MM.1S (cell line): ENCODE results near the gene C2.
"Not testable (repeated sequence)": the region's sequence is repeated elsewhere in the genome, so short reads cannot be mapped to it uniquely, and the experiment has no call there.

Source experiments
- DNase-seq: peaks from one replicate; pipeline ENCODE4 v3.0.0-alpha.2; 2015
- H2AFZ ChIP-seq: fragments of 300-600 bp; sonication (generic); 2 replicates; pipeline ENCODE4 v1.6.0; 2016; ENCODE audit warnings: antibody characterized with exemption, low read length
- H3F3A ChIP-seq: fragments of 300-600 bp; sonication (generic); 2 replicates; pipeline ENCODE4 v1.6.1; 2016; ENCODE audit warnings: mild to moderate bottlenecking, antibody characterized with exemption, low read length, moderate library complexity, mixed read lengths; ENCODE audit not compliant: insufficient read depth
- H3K27ac ChIP-seq: fragments of 300-600 bp; sonication (generic); 2 replicates; pipeline ENCODE4 v1.5.1; 2016; ENCODE audit warnings: mild to moderate bottlenecking, low read length
- H3K27me3 ChIP-seq: fragments of 300-600 bp; sonication (generic); replicated peaks from 2 replicates; pipeline ENCODE4 v1.6.0; 2016; ENCODE audit warnings: low read length; ENCODE audit not compliant: insufficient read depth
- H3K36me3 ChIP-seq: fragments of 300-600 bp; sonication (generic); replicated peaks from 2 replicates; pipeline ENCODE4 v1.6.1; 2016; ENCODE audit warnings: mild to moderate bottlenecking, low read length, mixed read lengths; ENCODE audit not compliant: insufficient read depth
- H3K4me1 ChIP-seq: fragments of 300-600 bp; sonication (generic); 2 replicates; pipeline ENCODE4 v1.6.1; 2016; ENCODE audit warnings: low read length, mixed read lengths
- H3K4me2 ChIP-seq: fragments of 300-600 bp; sonication (generic); 2 replicates; pipeline ENCODE4 v1.6.0; 2016; ENCODE audit warnings: low read depth, low read length
- H3K4me3 ChIP-seq: fragments of 300-600 bp; sonication (generic); 2 replicates; pipeline ENCODE4 v1.5.1; 2016; ENCODE audit warnings: low read length, mixed read lengths
- H3K79me2 ChIP-seq: fragments of 300-600 bp; sonication (generic); 2 replicates; pipeline ENCODE4 v1.6.1; 2016; ENCODE audit warnings: mixed run types, low read length, mixed read lengths
- H3K9ac ChIP-seq: fragments of 300-600 bp; sonication (generic); 2 replicates; pipeline ENCODE4 v1.6.1; 2016; ENCODE audit warnings: low read length, mixed read lengths
- H3K9me2 ChIP-seq: fragments of 300-600 bp; sonication (generic); replicated peaks from 2 replicates; pipeline ENCODE4 v1.6.1; 2016; ENCODE audit warnings: mild to moderate bottlenecking, low read length, mixed read lengths; ENCODE audit not compliant: insufficient read depth
- H3K9me3 ChIP-seq: fragments of 300-600 bp; sonication (generic); replicated peaks from 2 replicates; pipeline ENCODE4 v1.6.1; 2016; ENCODE audit warnings: mild to moderate bottlenecking, low read length, mixed read lengths; ENCODE audit not compliant: insufficient read depth
- H4K20me1 ChIP-seq: fragments of 300-600 bp; sonication (generic); 2 replicates; pipeline ENCODE4 v1.6.1; 2016; ENCODE audit warnings: mild to moderate bottlenecking, low read length, moderate library complexity, mixed read lengths; ENCODE audit not compliant: insufficient read depth
- CTCF ChIP-seq: fragments of 300-600 bp; sonication (generic); IDR thresholded peaks from 2 replicates; pipeline ENCODE4 v1.5.1; 2016; ENCODE audit warnings: antibody characterized with exemption, low read length, mixed read lengths
- EZH2 ChIP-seq: fragments of 300-600 bp; sonication (generic); optimal IDR thresholded peaks from 2 replicates; pipeline ENCODE3; 2017; ENCODE audit warnings: low read depth, mild to moderate bottlenecking, antibody characterized with exemption, low read length, mixed read lengths
- EZH2phosphoT487 ChIP-seq: fragments of 300-600 bp; sonication (generic); IDR thresholded peaks from 2 replicates; pipeline ENCODE4 v1.6.1; 2018; ENCODE audit warnings: antibody characterized with exemption, low read length

Gene C2

GRCh38 chr6:31979238-31979898, 51.9 kb downstream of the C2 start:
- Histone ChIP-seq H3K4me1 (no peaks in the 10 kb centered on the region), H3K9ac (no peak overlapping the region), H3K4me3 (no peak overlapping the region), H3K27ac (no peak overlapping the region), H3K36me3 (no peaks in the 10 kb centered on the region), H3K4me2 (no peak overlapping the region), H4K20me1 (no peaks in the 10 kb centered on the region), H2AFZ (no peak overlapping the region), H3K27me3 (no peaks in the 10 kb centered on the region), H3F3A (no peaks in the 10 kb centered on the region), H3K9me2 (no peaks in the 10 kb centered on the region), H3K79me2 (no peaks in the 10 kb centered on the region), H3K9me3 (no peaks in the 10 kb centered on the region)
- TF ChIP-seq EZH2phosphoT487 (no peak), EZH2 (no peak), CTCF (no peak)
- peak; percentile 4 for DNase-seq

- not testable (repeated sequence) for H3K4me1 ChIP-seq, H3K4me2 ChIP-seq, H3K9me3 ChIP-seq, H3K27ac ChIP-seq, H3K79me2 ChIP-seq, H3K36me3 ChIP-seq, H3K9me2 ChIP-seq, DNase-seq, H3F3A ChIP-seq, H2AFZ ChIP-seq, H4K20me1 ChIP-seq, H3K9ac ChIP-seq, H3K27me3 ChIP-seq, H3K4me3 ChIP-seq
Observed at GRCh38 chr6:31980195-31980876, 52.8 kb downstream of the C2 start.

GRCh38 chr6:31980998-31981397, 53.5 kb downstream of the C2 start:
- not testable (repeated sequence) for H3K79me2 ChIP-seq, H3K4me3 ChIP-seq, H3K36me3 ChIP-seq, H2AFZ ChIP-seq, H3K4me2 ChIP-seq, H3K9me2 ChIP-seq, H3K27me3 ChIP-seq, H3K27ac ChIP-seq, DNase-seq, H3F3A ChIP-seq, H3K9me3 ChIP-seq, H3K9ac ChIP-seq, H4K20me1 ChIP-seq, H3K4me1 ChIP-seq

GRCh38 chr6:31981744-31982143, 54.2 kb downstream of the C2 start, which contains the start of gene C4A:
Gene C4A (plus strand): TSS chr6:31982057. CDS start chr6:31982108, 51 bp downstream.
- H3K9ac ChIP-seq, H3K4me3 ChIP-seq, H2AFZ ChIP-seq, H4K20me1 ChIP-seq, H3K27ac ChIP-seq, H3K9me2 ChIP-seq, H3K4me1 ChIP-seq, H3K4me2 ChIP-seq, H3K27me3 ChIP-seq, H3F3A ChIP-seq, H3K9me3 ChIP-seq, H3K36me3 ChIP-seq, H3K79me2 ChIP-seq, DNase-seq: not testable (repeated sequence)

GRCh38 chr6:31989363-31989762, 61.8 kb downstream of the C2 start:
- not testable (repeated sequence) for H3K9ac ChIP-seq, H3K4me2 ChIP-seq, DNase-seq, H3F3A ChIP-seq, H2AFZ ChIP-seq, H3K27ac ChIP-seq, H3K79me2 ChIP-seq, H3K36me3 ChIP-seq, H3K4me3 ChIP-seq, H3K4me1 ChIP-seq, H4K20me1 ChIP-seq, H3K9me2 ChIP-seq, H3K9me3 ChIP-seq, H3K27me3 ChIP-seq

GRCh38 chr6:31994421-31994820, 66.9 kb downstream of the C2 start:
- not testable (repeated sequence) for DNase-seq, H3K9me2 ChIP-seq, H3K79me2 ChIP-seq, H3K9me3 ChIP-seq, H3K9ac ChIP-seq, H4K20me1 ChIP-seq, H3K4me2 ChIP-seq, H3K27me3 ChIP-seq, H3K4me3 ChIP-seq, H3K27ac ChIP-seq, H3F3A ChIP-seq, H3K36me3 ChIP-seq, H3K4me1 ChIP-seq, H2AFZ ChIP-seq
